Mesendoderm (in vitro differentiated cells): ENCODE data around the gene TOMM34.
A peak's percentile ranks its signal among the peaks of the same experiment; 100 is the strongest.

ENCODE experiments used
- DNase-seq: peaks from one replicate; pipeline ENCODE4 v3.0.0; 2013
- H2AK5ac ChIP-seq: 2 replicates; pipeline ENCODE4 v1.6.1; 2013; ENCODE audit warnings: low read length, inconsistent platforms
- H2BK120ac ChIP-seq: 2 replicates; pipeline ENCODE4 v1.6.1; 2013; ENCODE audit warnings: low read depth, mild to moderate bottlenecking, low read length, moderate library complexity, mixed read lengths
- H2BK15ac ChIP-seq: replicated peaks from 2 replicates; pipeline ENCODE4 v1.6.1; 2013; ENCODE audit warnings: low read depth, mild to moderate bottlenecking, moderate library complexity
- H2BK5ac ChIP-seq: 2 replicates; pipeline ENCODE4 v1.6.1; 2013; ENCODE audit warnings: low read length, inconsistent platforms
- H3K18ac ChIP-seq: 2 replicates; pipeline ENCODE4 v1.6.1; 2013; ENCODE audit warnings: mild to moderate bottlenecking, low read length, mixed read lengths
- H3K23ac ChIP-seq: one replicate; pipeline ENCODE4 v1.6.1; 2013; ENCODE audit warnings: low read length
- H3K27ac ChIP-seq: 2 replicates; pipeline ENCODE4 v1.5.1; 2013; ENCODE audit warnings: low read depth, mild to moderate bottlenecking, inconsistent platforms, low read length, moderate library complexity
- H3K27me3 ChIP-seq: 2 replicates; pipeline ENCODE4 v1.6.1; 2013; ENCODE audit warnings: low read length, control low read depth, mild to moderate bottlenecking, inconsistent platforms; ENCODE audit not compliant: insufficient read depth, poor library complexity
- H3K36me3 ChIP-seq: 2 replicates; pipeline ENCODE4 v1.6.1; 2013; ENCODE audit warnings: low read length, inconsistent platforms; ENCODE audit not compliant: control insufficient read depth, insufficient read depth
- H3K4ac ChIP-seq: one replicate; pipeline ENCODE4 v1.6.1; 2013; ENCODE audit warnings: low read depth, mild to moderate bottlenecking, low read length, moderate library complexity
- H3K4me1 ChIP-seq: 2 replicates; pipeline ENCODE4 v1.6.1; 2013; ENCODE audit warnings: low read depth, low read length, inconsistent platforms; ENCODE audit not compliant: control insufficient read depth
- H3K4me2 ChIP-seq: 2 replicates; pipeline ENCODE4 v1.6.1; 2013; ENCODE audit warnings: low read length
- H3K4me3 ChIP-seq: 2 replicates; pipeline ENCODE4 v1.5.1; 2013; ENCODE audit warnings: mild to moderate bottlenecking, low read length
- H3K56ac ChIP-seq: one replicate; pipeline ENCODE4 v1.6.1; 2013; ENCODE audit warnings: low read length
- H3K79me1 ChIP-seq: 2 replicates; pipeline ENCODE4 v1.6.1; 2013; ENCODE audit warnings: low read length, inconsistent platforms
- H3K79me2 ChIP-seq: 2 replicates; pipeline ENCODE4 v1.6.1; 2013; ENCODE audit warnings: mild to moderate bottlenecking, low read length; ENCODE audit not compliant: control insufficient read depth, insufficient read depth
- H3K9ac ChIP-seq: 2 replicates; pipeline ENCODE4 v1.6.1; 2013; ENCODE audit warnings: low read length, inconsistent platforms
- H4K5ac ChIP-seq: one replicate; pipeline ENCODE4 v1.6.1; 2013; ENCODE audit warnings: low read length
- H4K8ac ChIP-seq: one replicate; pipeline ENCODE4 v1.6.1; 2013; ENCODE audit warnings: low read depth, mild to moderate bottlenecking, control low read depth, low read length, moderate library complexity
- WGBS: extraction: QIAGEN DNeasy Blood & Tissue Kit; methylation state at CpG from one replicate; pipeline ENCODE4 v1.1.7; 2013; ENCODE audit warnings: low lambda C conversion rate, missing lambda C conversion rate; ENCODE audit not compliant: insufficient coverage; ENCODE audit errors: extremely low coverage; 5-methylcytosine and 5-hydroxymethylcytosine counted together

The TOMM34 gene

GRCh38 chr20:44908987-44909871 lies 51.0 kb downstream of the TOMM34 start:
- Histone ChIP-seq H2BK15ac (no peak overlapping the region), H3K4ac (no peak overlapping the region), H2BK120ac (no peak overlapping the region), H3K79me1 (peaks cover 7% of the 10 kb centered on the region), H3K23ac (no peak overlapping the region), H4K5ac (no peak overlapping the region), H3K56ac (peak overlapping the region; percentile 69), H3K36me3 (peaks cover 8% of the 10 kb centered on the region), H2AK5ac (no peak overlapping the region), H3K18ac (no peak overlapping the region), H4K8ac (no peak overlapping the region), H3K27me3 (peaks cover 2% of the 10 kb centered on the region), H3K79me2 (peaks cover 2% of the 10 kb centered on the region), H2BK5ac (no peak overlapping the region), H3K4me3 (no peak overlapping the region), H3K4me2 (peak overlapping the region; percentile 32), H3K4me1 (peaks cover 6% of the 10 kb centered on the region), H3K9ac (peak overlapping the region; percentile 56), H3K27ac (no peak overlapping the region)
- peak; percentile 30 for DNase-seq
- no CpG with 5 or more reads among the region's 14 CpGs for WGBS

GRCh38 chr20:44904377-44904776 lies 55.8 kb downstream of the TOMM34 start:
- no peak overlapping the region for H3K4ac ChIP-seq
- H3K79me1 ChIP-seq = peaks cover 16% of the 10 kb centered on the region
- peaks cover 2% of the 10 kb centered on the region for H3K27me3 ChIP-seq
- H3K9ac ChIP-seq = no peak overlapping the region
- peaks cover 21% of the 10 kb centered on the region for H3K79me2 ChIP-seq
- no peak for DNase-seq
- no peak overlapping the region for H3K4me3 ChIP-seq
- no CpG with 5 or more reads among the region's 5 CpGs for WGBS
- peaks cover 2% of the 10 kb centered on the region for H3K4me1 ChIP-seq
- no peak overlapping the region for H3K4me2 ChIP-seq
- peaks cover 7% of the 10 kb centered on the region for H3K36me3 ChIP-seq
- H4K8ac ChIP-seq = no peak overlapping the region
- no peak overlapping the region for H2AK5ac ChIP-seq
- no peak overlapping the region for H4K5ac ChIP-seq
- no peak overlapping the region for H2BK15ac ChIP-seq
- no peak overlapping the region for H2BK120ac ChIP-seq
- no peak overlapping the region for H3K56ac ChIP-seq
- H3K18ac ChIP-seq = no peak overlapping the region
- no peak overlapping the region for H3K23ac ChIP-seq
- no peak overlapping the region for H3K27ac ChIP-seq
- no peak overlapping the region for H2BK5ac ChIP-seq

GRCh38 chr20:44901974-44902373 lies 58.2 kb downstream of the TOMM34 start:
- H2AK5ac ChIP-seq = no peak overlapping the region
- no CpG with 5 or more reads among the region's 2 CpGs for WGBS
- H3K79me1 ChIP-seq = peaks cover 21% of the 10 kb centered on the region
- no peak overlapping the region for H3K4me3 ChIP-seq
- no peak overlapping the region for H3K4ac ChIP-seq
- peak; percentile 33 for DNase-seq
- no peak overlapping the region for H3K9ac ChIP-seq
- H2BK120ac ChIP-seq = no peak overlapping the region
- peaks cover 43% of the 10 kb centered on the region for H3K79me2 ChIP-seq
- H3K56ac ChIP-seq = no peak overlapping the region
- peaks cover 2% of the 10 kb centered on the region for H3K27me3 ChIP-seq
- no peak overlapping the region for H3K18ac ChIP-seq
- no peak overlapping the region for H2BK15ac ChIP-seq
- H3K36me3 ChIP-seq = peaks cover 7% of the 10 kb centered on the region
- no peak overlapping the region for H4K8ac ChIP-seq
- no peak overlapping the region for H3K4me2 ChIP-seq
- H4K5ac ChIP-seq = no peak overlapping the region
- no peak overlapping the region for H2BK5ac ChIP-seq
- H3K4me1 ChIP-seq = no peaks in the 10 kb centered on the region
- no peak overlapping the region for H3K27ac ChIP-seq
- H3K23ac ChIP-seq = no peak overlapping the region

GRCh38 chr20:44900231-44900854 lies 59.9 kb downstream of the TOMM34 start:
- peaks cover 58% of the 10 kb centered on the region for H3K79me2 ChIP-seq
- whole genome bisulfite sequencing = no CpG with 5 or more reads among the region's 5 CpGs

GRCh38 chr20:44897133-44897532 lies 63.1 kb downstream of the TOMM34 start:
- no peak for DNase-seq
- no peak overlapping the region for H2BK5ac ChIP-seq
- peaks cover 22% of the 10 kb centered on the region for H3K79me1 ChIP-seq
- H2AK5ac ChIP-seq = no peak overlapping the region
- H3K36me3 ChIP-seq = peaks cover 2% of the 10 kb centered on the region
- no peak overlapping the region for H3K4me2 ChIP-seq
- no peak overlapping the region for H2BK120ac ChIP-seq
- H3K18ac ChIP-seq = no peak overlapping the region
- no peak overlapping the region for H2BK15ac ChIP-seq
- H3K9ac ChIP-seq = no peak overlapping the region
- no peak overlapping the region for H3K23ac ChIP-seq
- no peaks in the 10 kb centered on the region for H3K4me1 ChIP-seq
- no peak overlapping the region for H3K27ac ChIP-seq
- no peak overlapping the region for H4K8ac ChIP-seq
- H4K5ac ChIP-seq = no peak overlapping the region
- WGBS = no CpG with 5 or more reads among the region's 1 CpG
- no peak overlapping the region for H3K4me3 ChIP-seq
- no peaks in the 10 kb centered on the region for H3K27me3 ChIP-seq
- H3K79me2 ChIP-seq = peaks cover 77% of the 10 kb centered on the region
- no peak overlapping the region for H3K4ac ChIP-seq
- no peak overlapping the region for H3K56ac ChIP-seq

More at GRCh38 chr20:44900231-44900854, 59.9 kb downstream of the TOMM34 start:
- peaks cover 4% of the 10 kb centered on the region for H3K36me3 ChIP-seq
- no peak overlapping the region for H3K56ac ChIP-seq
- H2AK5ac ChIP-seq = no peak overlapping the region
- H2BK120ac ChIP-seq = no peak overlapping the region
- no peak overlapping the region for H4K8ac ChIP-seq
- H3K23ac ChIP-seq = no peak overlapping the region
- no peak for DNase-seq
- H3K79me1 ChIP-seq = peaks cover 21% of the 10 kb centered on the region
- H3K27ac ChIP-seq = no peak overlapping the region
- H3K4me1 ChIP-seq = no peaks in the 10 kb centered on the region
- H3K18ac ChIP-seq = no peak overlapping the region
- H3K4me3 ChIP-seq = no peak overlapping the region
- no peak overlapping the region for H2BK15ac ChIP-seq
- no peak overlapping the region for H3K4ac ChIP-seq
- H4K5ac ChIP-seq = no peak overlapping the region
- H3K4me2 ChIP-seq = no peak overlapping the region
- no peak overlapping the region for H3K9ac ChIP-seq
- H3K27me3 ChIP-seq = peaks cover 2% of the 10 kb centered on the region
- no peak overlapping the region for H2BK5ac ChIP-seq
